Right atrium auricular region (tissue), 2 donors: ENCODE data around the gene UBE3B. TPM values are rescaled to one million over a fixed set of nuclear protein-coding genes. Genes with fewer than 3 reads are reported as not detected.
A peak's percentile ranks its signal among the peaks of the same experiment; 100 is the strongest.

Experiments used
- DNase-seq: peaks from one replicate; pipeline ENCODE4 v3.0.0-alpha.2; 2019; ENCODE audit warnings: low spot score
- H3K27ac ChIP-seq, 2 donors: fragments of 200-600 bp; sonication (generic); 1 replicate in 1 of 2; 2 replicates in 1 of 2; pipeline ENCODE4 v1.5.1; 2016 to 2019
- H3K27me3 ChIP-seq, 2 donors: fragments of 200-600 bp; sonication (generic); one replicate each; pipeline versions ENCODE4 v1.5.1 to v1.6.0; 2017 to 2019
- H3K36me3 ChIP-seq: fragments of 200-600 bp; sonication (generic); one replicate; pipeline ENCODE4 v1.5.1; 2016
- H3K4me1 ChIP-seq, 2 donors: fragments of 200-600 bp; sonication (generic); one replicate each; pipeline versions ENCODE4 v1.5.1 to v1.6.0; 2017 to 2019
- H3K4me3 ChIP-seq, 2 donors: fragments of 200-600 bp; sonication (generic); 1 replicate in 1 of 2; 2 replicates in 1 of 2; pipeline ENCODE4 v1.5.1; 2017 to 2019; ENCODE audit warnings: mild to moderate bottlenecking in 1 of 2, moderate library complexity in 1 of 2
- H3K9me3 ChIP-seq, 2 donors: fragments of 200-600 bp; sonication (generic); one replicate each; pipeline ENCODE4 v1.5.1; 2019
- total RNA-seq, 2 donors: library from RNA; depleted of rRNA; stranded (reverse); fragments of >200 nt; gene quantifications; one replicate each; pipeline ENCODE4 v1.1.0, GENCODE V29; 2016
- TF ChIP-seq, protein P1 (sequence below), 2 donors: fragments of 200-600 bp; sonication (generic); IDR thresholded peaks; one replicate each; pipeline ENCODE4 v1.5.1; 2019; ENCODE audit warnings: antibody characterized with exemption in 2 of 2

The UBE3B gene
- total RNA-seq, 2 donors from 2014 or later = 41.7 to 71.8 TPM

DNA sequence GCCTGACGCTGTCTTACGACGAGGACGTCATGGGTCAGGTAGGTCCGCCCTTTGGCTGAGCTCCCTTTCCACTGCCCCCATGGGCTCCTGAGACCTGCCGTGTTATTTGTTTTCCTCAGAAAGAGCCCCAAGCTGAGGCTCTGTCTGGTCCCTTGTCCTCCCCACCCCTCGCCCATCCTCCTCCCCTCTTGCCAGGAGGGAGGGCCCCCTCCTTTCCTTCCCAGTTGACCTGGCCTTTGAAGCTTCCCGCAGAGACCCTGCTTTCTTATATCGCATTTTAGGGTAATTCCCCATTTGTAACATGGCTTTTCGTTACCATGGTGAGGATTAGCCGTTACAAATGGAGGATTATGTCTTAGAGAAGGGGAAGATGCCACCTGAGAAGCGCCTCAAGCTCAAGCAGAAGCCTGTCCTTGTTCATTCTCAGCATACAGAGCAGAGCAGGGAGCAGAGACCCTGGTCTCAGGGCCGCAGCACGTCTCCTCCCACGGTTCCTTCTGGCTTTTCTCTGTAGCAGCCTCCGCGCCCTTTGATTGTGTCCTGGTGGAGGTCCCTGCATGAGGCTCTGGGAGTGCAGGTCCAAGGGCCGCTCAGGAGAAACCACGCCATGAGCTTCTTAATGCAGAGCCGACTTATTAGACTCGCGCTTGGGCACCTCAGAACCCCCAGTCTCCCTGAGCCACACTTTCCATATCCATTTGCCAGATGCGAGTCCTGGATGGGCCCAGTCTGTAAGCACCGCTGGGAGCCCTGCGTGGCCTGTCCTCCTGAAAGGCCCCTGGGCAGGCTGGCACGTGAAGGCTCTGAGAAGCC is 47.2 kb downstream of the UBE3B start:
- H3K9me3 ChIP-seq = no peaks in the 10 kb centered on the region
- H3K4me3 ChIP-seq = no peak overlapping the region
- TF ChIP-seq, protein P1, sequence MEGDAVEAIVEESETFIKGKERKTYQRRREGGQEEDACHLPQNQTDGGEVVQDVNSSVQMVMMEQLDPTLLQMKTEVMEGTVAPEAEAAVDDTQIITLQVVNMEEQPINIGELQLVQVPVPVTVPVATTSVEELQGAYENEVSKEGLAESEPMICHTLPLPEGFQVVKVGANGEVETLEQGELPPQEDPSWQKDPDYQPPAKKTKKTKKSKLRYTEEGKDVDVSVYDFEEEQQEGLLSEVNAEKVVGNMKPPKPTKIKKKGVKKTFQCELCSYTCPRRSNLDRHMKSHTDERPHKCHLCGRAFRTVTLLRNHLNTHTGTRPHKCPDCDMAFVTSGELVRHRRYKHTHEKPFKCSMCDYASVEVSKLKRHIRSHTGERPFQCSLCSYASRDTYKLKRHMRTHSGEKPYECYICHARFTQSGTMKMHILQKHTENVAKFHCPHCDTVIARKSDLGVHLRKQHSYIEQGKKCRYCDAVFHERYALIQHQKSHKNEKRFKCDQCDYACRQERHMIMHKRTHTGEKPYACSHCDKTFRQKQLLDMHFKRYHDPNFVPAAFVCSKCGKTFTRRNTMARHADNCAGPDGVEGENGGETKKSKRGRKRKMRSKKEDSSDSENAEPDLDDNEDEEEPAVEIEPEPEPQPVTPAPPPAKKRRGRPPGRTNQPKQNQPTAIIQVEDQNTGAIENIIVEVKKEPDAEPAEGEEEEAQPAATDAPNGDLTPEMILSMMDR (IDR thresholded peaks at IDR 0.05) = no peak
- DNase-seq = no peak
- H3K27me3 ChIP-seq = no peaks in the 10 kb centered on the region
- H3K27ac ChIP-seq = peak overlapping the region in 1 of 2 donors; percentile 8
- peaks cover 58% of the 10 kb centered on the region for H3K36me3 ChIP-seq
- peaks cover 0 to 34% of the 10 kb centered on the region in 2 donors for H3K4me1 ChIP-seq

DNA sequence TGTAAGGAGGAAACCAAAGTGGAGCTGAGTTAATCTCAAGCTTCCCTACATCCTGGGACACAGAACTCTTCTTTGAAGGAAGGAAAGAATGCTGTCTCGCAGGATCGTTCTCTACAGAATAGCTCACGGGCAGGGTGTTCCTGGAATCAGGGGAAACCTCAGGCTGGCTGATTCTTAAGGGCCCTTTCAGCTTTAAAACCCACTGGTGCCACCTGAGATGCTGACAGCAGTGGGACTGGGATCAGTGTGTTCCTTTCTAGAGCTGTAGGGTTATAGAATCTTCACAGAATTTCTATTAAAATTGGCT is 47.8 kb downstream of the UBE3B start:
- H3K27ac ChIP-seq = no peak overlapping the region
- peaks cover 0 to 30% of the 10 kb centered on the region in 2 donors for H3K4me1 ChIP-seq
- no peak overlapping the region for H3K4me3 ChIP-seq
- H3K36me3 ChIP-seq = peaks cover 58% of the 10 kb centered on the region
- DNase-seq = no peak
- no peaks in the 10 kb centered on the region for H3K9me3 ChIP-seq
- TF ChIP-seq, protein P1 (IDR thresholded peaks at IDR 0.05) = no peak
- H3K27me3 ChIP-seq = no peaks in the 10 kb centered on the region

DNA sequence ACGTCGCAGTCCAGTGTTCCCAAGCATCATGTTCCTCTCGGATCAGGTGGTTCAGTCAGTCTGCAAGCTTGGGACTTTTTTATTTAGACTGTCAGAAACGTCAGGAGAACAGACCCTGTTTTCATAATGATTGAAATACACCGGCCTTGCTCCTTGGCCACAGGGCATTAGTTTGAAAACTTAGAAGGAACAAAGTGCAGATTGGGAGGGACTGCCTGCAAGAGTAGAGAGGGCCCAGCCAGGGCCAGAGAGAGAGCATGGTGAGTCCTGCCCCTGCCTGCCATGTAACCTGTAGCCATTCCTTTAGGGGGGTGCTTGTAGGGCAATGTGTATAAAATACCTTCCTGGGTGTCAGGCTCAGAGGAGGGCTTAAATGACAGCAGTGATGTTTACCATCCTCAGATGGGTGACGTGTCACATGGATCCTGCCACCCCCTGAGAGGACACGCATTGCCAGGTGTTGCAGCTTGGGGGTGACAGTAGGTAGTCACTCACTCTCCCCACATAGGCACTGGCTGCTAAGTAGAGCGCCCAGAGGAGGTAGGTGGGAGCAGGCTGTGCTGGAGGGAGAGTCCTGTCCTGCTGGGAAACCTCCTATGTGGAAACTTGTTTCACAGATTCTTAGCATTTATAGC is 50.2 kb downstream of the UBE3B start:
- no peak for DNase-seq

DNA sequence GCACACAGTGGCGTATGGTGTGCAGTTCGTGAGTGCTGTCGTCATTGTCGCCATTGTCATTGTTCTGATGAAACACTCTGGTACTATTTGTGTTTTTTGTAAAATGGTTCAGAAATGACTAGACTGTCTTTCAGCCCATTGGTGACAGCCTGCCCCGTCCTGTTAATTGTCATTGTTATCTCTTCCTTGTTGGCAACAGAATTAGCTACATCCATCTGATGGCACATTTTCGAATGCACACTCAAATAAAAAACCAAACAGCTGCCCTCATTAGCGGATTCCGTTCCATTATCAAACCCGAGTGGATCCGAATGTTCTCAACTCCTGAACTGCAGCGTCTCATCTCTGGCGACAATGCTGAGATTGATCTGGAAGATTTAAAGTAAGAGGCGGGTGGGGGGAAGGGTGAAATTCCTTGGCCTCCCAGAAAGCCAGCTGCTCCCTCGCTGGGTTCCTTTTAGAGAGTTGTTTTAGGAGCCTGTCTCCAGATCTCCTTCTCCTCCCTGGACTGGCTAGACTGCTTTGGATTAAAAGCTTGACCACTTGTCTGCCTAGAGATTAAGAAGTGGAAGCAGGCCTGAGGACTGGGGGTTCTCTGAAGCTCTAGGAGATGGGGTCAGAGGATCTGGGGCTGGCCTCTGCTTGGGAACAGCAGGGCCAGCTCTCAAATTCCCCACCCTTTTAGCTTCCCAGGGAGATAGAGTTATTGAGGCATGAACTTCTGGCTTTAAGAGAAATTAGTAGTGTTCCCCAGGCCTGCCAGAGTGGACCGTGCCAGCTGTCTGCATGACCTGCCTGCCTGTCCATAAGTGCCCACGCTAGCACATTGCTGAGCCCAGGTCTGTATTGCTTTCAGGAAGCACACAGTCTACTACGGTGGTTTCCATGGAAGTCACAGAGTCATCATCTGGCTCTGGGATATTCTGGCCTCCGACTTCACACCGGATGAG is 52.5 kb downstream of the UBE3B start:
- H3K27ac ChIP-seq = peak overlapping the region; percentile 9 to 24
- TF ChIP-seq, protein P1 (IDR thresholded peaks at IDR 0.05) = no peak
- DNase-seq = no peak
- peaks cover 0 to 16% of the 10 kb centered on the region in 2 donors for H3K4me1 ChIP-seq
- no peaks in the 10 kb centered on the region for H3K27me3 ChIP-seq
- peaks cover 58% of the 10 kb centered on the region for H3K36me3 ChIP-seq
- H3K4me3 ChIP-seq = no peak overlapping the region
- no peaks in the 10 kb centered on the region for H3K9me3 ChIP-seq

More for the DNA sequence above, 50.2 kb downstream of the UBE3B start:
- Histone ChIP-seq H3K4me3 (no peak overlapping the region), H3K9me3 (no peaks in the 10 kb centered on the region), H3K4me1 (peaks cover 0 to 27% of the 10 kb centered on the region in 2 donors), H3K36me3 (peaks cover 55% of the 10 kb centered on the region), H3K27ac (no peak overlapping the region), H3K27me3 (no peaks in the 10 kb centered on the region)
- TF ChIP-seq, protein P1 (IDR thresholded peaks at IDR 0.05) = no peak

DNA sequence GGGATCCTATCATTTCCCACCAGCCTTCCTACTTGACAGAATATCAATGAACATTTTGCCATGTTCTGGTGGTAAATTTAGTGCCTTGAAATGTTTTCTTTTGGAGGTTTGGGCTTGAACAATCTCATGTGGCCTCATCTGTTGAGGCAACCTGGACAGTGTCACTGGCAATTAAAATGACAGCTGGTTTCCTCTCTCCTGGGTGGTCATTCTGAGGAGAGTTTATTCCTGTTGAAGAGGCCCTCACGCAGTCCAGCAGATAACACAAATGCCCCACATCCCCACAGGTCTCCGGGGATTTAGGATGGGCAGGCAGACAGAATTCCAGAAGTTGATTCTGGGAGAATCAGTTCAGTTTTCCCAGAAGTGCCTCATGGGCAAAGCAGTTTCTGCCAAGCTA is 54.0 kb downstream of the UBE3B start:
- H3K27ac ChIP-seq = no peak overlapping the region
- DNase-seq = no peak
- peaks cover 0 to 16% of the 10 kb centered on the region in 2 donors for H3K4me1 ChIP-seq
- TF ChIP-seq, protein P1 (IDR thresholded peaks at IDR 0.05) = no peak
- H3K4me3 ChIP-seq = no peak overlapping the region
- no peaks in the 10 kb centered on the region for H3K27me3 ChIP-seq
- H3K9me3 ChIP-seq = no peaks in the 10 kb centered on the region
- H3K36me3 ChIP-seq = peaks cover 56% of the 10 kb centered on the region
